Hepatocyte (in vitro differentiated cells): ENCODE data around the gene DMD.

ENCODE experiments used
- EZH2 ChIP-seq: fragments of 200-600 bp; sonication (generic); IDR thresholded peaks from 2 replicates; pipeline ENCODE4 v1.6.1; 2016; ENCODE audit warnings: antibody characterized with exemption, mild to moderate bottlenecking, borderline replicate concordance
- EZH2phosphoT487 ChIP-seq: fragments of 200-600 bp; sonication (generic); IDR thresholded peaks from one replicate; pipeline ENCODE4 v1.6.1; 2018; ENCODE audit warnings: antibody characterized with exemption, mild to moderate bottlenecking, low read depth, moderate library complexity; ENCODE audit not compliant: unreplicated experiment, severe bottlenecking
- TF ChIP-seq, protein P1 (sequence below): fragments of 200-600 bp; sonication (generic); IDR thresholded peaks from 2 replicates; pipeline ENCODE4 v1.5.1; 2016; ENCODE audit warnings: antibody characterized with exemption, mild to moderate bottlenecking; ENCODE audit not compliant: poor library complexity

DNA sequence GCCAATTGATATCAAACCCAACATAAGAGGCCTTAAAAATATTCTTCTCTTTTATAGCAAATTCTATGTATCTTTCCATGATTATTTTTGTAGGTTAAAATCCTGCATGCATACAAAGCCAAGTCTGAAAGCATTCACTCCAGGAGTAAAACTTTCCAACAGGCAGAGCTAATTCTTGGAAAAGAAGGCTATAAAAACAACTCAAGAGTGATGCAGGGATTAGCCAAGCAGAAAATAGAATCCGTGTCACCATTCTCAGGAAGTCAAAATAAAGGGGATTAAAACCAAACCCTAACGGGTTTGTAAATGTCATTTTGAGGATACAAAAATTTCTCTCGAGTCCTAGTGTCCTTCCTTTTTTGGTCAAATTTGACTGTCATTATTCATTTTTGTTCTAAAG, 412.4 kb downstream of the DMD start:
- TF ChIP-seq, protein P1, sequence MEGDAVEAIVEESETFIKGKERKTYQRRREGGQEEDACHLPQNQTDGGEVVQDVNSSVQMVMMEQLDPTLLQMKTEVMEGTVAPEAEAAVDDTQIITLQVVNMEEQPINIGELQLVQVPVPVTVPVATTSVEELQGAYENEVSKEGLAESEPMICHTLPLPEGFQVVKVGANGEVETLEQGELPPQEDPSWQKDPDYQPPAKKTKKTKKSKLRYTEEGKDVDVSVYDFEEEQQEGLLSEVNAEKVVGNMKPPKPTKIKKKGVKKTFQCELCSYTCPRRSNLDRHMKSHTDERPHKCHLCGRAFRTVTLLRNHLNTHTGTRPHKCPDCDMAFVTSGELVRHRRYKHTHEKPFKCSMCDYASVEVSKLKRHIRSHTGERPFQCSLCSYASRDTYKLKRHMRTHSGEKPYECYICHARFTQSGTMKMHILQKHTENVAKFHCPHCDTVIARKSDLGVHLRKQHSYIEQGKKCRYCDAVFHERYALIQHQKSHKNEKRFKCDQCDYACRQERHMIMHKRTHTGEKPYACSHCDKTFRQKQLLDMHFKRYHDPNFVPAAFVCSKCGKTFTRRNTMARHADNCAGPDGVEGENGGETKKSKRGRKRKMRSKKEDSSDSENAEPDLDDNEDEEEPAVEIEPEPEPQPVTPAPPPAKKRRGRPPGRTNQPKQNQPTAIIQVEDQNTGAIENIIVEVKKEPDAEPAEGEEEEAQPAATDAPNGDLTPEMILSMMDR: no peak
- TF ChIP-seq EZH2phosphoT487 (no peak), EZH2 (no peak)
